ENCODE data around the gene KLHL35.
A peak's percentile ranks its signal among the peaks of the same experiment; 100 is the strongest.

KLHL35 gene

DNA sequence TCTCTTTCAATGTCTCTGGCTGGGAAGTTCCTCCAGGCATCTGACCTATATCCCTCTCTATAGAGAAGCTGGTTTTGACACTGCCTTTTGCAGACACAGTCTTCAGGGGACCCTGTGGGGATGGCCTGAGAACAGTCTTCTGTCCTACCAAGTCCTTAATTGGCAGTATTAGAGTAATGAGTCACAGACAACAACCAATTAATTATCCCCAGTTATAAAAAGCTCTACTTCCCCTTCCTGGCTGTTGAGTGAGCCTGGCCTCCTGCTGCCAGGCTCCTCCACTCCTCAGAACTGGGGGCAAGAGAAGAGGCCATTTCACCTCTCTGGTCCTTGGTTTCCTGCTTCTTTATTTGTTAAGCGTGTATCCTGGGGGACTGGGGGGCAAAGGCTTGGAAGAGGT lies 41.2 kb upstream of the KLHL35 start:
- Histone ChIP-seq H3K4me1 (ENCODE audit: control extremely low read depth in 1 of 4, control insufficient read depth in 4 of 4, insufficient read depth in 4 of 4, low read length in 3 of 4) (peaks cover 0 to 34% (median 19%) of the 10 kb centered on the region in 4 experiments), H3K36me3 (ENCODE audit: control insufficient read depth in 4 of 4, insufficient read depth in 4 of 4, low read length in 3 of 4) (peaks cover 0 to 3% (median 0%) of the 10 kb centered on the region in 4 experiments), H3K4me3 (ENCODE audit: control insufficient read depth in 1 of 7, extremely low read depth in 1 of 7, insufficient read depth in 4 of 7, low read depth in 2 of 7, low read length in 6 of 7) (peak overlapping the region in 1 of 7 experiments; percentile 3), H3K27ac (ENCODE audit: insufficient read depth in 1 of 2, low read depth in 1 of 2, low read length in 2 of 2, poor library complexity in 1 of 2, severe bottlenecking in 2 of 2) (no peak overlapping the region), H3K27me3 (replicated peaks in 2 of 5; ENCODE audit: control insufficient read depth in 4 of 5, insufficient read depth in 5 of 5, low read length in 4 of 5) (no peaks in the 10 kb centered on the region), H3K9me3 (ENCODE audit: control extremely low read depth in 1 of 5, control insufficient read depth in 4 of 5, insufficient read depth in 2 of 5, low read depth in 1 of 5, low read length in 4 of 5) (no peaks in the 10 kb centered on the region)
- peak; percentile 22 to 81 (median 70) for DNase-seq
- ChIA-PET CTCF (interaction anchor here (2.0 kb wide), 1 partner anchor 29 kb away, joined by 7 read pairs; no protein-coding TSS in a partner anchor), POLR2A (no interaction called here)
- no CpG with 5 or more reads among the region's 1 CpG for WGBS (ENCODE audit: insufficient coverage)

DNA sequence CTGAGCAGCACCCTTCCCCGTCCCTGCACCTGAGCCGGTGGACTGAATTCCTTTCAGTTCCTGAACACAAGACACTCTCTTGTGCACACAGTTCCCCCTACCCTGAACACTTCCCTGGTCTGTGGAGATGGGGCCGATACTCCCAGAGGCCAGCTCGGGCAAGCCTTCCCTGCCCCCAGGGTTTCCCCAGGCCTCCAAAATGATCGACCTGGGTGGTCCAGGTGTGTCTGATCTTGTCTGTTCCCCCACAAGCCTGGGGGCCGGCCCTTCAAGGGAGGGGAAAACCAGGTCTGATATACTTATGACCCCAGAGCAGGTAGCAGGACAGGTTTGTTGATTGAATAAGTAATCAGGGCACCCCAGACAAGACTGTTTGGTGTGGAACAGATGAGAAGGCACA lies 40.7 kb upstream of the KLHL35 start:
- Histone ChIP-seq H3K4me3 (ENCODE audit: control insufficient read depth in 1 of 7, extremely low read depth in 1 of 7, insufficient read depth in 4 of 7, low read depth in 2 of 7, low read length in 6 of 7) (no peak overlapping the region), H3K27me3 (replicated peaks in 2 of 5; ENCODE audit: control insufficient read depth in 4 of 5, insufficient read depth in 5 of 5, low read length in 4 of 5) (no peaks in the 10 kb centered on the region), H3K4me1 (ENCODE audit: control extremely low read depth in 1 of 4, control insufficient read depth in 4 of 4, insufficient read depth in 4 of 4, low read length in 3 of 4) (peaks cover 0 to 38% (median 19%) of the 10 kb centered on the region in 4 experiments), H3K36me3 (ENCODE audit: control insufficient read depth in 4 of 4, insufficient read depth in 4 of 4, low read length in 3 of 4) (peaks cover 0 to 3% (median 0%) of the 10 kb centered on the region in 4 experiments), H3K9me3 (ENCODE audit: control extremely low read depth in 1 of 5, control insufficient read depth in 4 of 5, insufficient read depth in 2 of 5, low read depth in 1 of 5, low read length in 4 of 5) (no peaks in the 10 kb centered on the region), H3K27ac (ENCODE audit: insufficient read depth in 1 of 2, low read depth in 1 of 2, low read length in 2 of 2, poor library complexity in 1 of 2, severe bottlenecking in 2 of 2) (no peak overlapping the region)
- ChIA-PET POLR2A (no interaction called here), CTCF (interaction anchor here (2.0 kb wide), 1 partner anchor 29 kb away, joined by 7 read pairs; no protein-coding TSS in a partner anchor)
- 97% methylated on average over 5 of the region's 6 CpGs for WGBS (ENCODE audit: insufficient coverage)
- no peak for DNase-seq

GRCh38 chr11:75472081-75472732 lies 39.2 kb upstream of the KLHL35 start:
- no peak overlapping the region for H3K27ac ChIP-seq (ENCODE audit: insufficient read depth in 1 of 2, low read depth in 1 of 2, low read length in 2 of 2, poor library complexity in 1 of 2, severe bottlenecking in 2 of 2)
- H3K27me3 ChIP-seq (replicated peaks in 2 of 5; ENCODE audit: control insufficient read depth in 4 of 5, insufficient read depth in 5 of 5, low read length in 4 of 5): no peaks in the 10 kb centered on the region
- CTCF ChIA-PET: interaction anchor here (1.1 to 2.0 kb wide), 4 partner anchors 20 to 61 kb away, joined by 3 to 6 read pairs (median 3); no protein-coding TSS in a partner anchor
- no peak for DNase-seq
- POLR2A ChIA-PET: no interaction called here
- H3K4me1 ChIP-seq (ENCODE audit: control extremely low read depth in 1 of 4, control insufficient read depth in 4 of 4, insufficient read depth in 4 of 4, low read length in 3 of 4): peaks cover 0 to 41% (median 19%) of the 10 kb centered on the region in 4 experiments
- no peaks in the 10 kb centered on the region for H3K36me3 ChIP-seq (ENCODE audit: control insufficient read depth in 4 of 4, insufficient read depth in 4 of 4, low read length in 3 of 4)
- no peaks in the 10 kb centered on the region for H3K9me3 ChIP-seq (ENCODE audit: control extremely low read depth in 1 of 5, control insufficient read depth in 4 of 5, insufficient read depth in 2 of 5, low read depth in 1 of 5, low read length in 4 of 5)
- 100% methylated on average over 5 of the region's 5 CpGs for WGBS (ENCODE audit: insufficient coverage)
- H3K4me3 ChIP-seq (ENCODE audit: control insufficient read depth in 1 of 7, extremely low read depth in 1 of 7, insufficient read depth in 4 of 7, low read depth in 2 of 7, low read length in 6 of 7): no peak overlapping the region

DNA sequence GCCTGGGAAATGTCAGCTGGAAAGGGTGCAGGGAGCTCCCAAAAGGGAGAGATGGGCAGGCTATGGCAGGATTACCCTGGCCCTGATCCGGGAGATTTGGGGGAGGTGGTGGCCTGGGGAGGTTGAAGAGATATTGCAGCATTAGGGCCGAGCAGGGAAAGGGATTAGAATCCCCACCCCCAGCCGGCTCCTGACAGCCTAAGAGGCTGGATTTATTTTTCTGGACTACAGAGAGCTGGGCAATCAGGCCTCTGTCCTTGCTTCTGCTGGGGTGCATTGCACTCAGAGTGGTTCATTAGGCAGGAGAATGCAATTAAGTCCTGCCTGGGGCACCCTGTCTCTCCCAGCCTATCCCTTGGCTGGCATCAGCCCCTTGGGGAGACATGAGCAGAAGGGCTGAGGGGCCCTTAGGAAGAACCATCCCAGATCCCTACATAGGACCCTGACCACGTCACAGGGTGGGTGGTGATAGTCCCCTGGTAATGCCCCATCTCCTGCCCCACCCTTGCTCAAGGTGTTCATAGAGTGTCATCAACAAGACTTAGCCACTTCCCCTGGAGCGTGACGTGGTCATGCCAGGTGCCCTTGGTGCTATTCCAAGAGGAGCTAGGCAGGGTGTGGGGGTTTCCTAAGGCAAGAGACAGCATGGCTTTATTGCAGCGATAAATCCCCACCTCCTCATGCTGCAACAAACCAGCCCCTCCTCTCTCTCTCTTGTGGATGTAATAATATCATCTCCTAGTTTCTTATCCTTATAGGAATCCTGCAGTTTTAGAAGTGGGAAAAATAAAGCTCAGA lies 38.4 kb upstream of the KLHL35 start:
- no peaks in the 10 kb centered on the region for H3K9me3 ChIP-seq (ENCODE audit: control extremely low read depth in 1 of 5, control insufficient read depth in 4 of 5, insufficient read depth in 2 of 5, low read depth in 1 of 5, low read length in 4 of 5)
- CTCF ChIA-PET: interaction anchor here (1.1 to 2.0 kb wide), 5 partner anchors 19 to 62 kb away, joined by 3 to 6 read pairs (median 3); no protein-coding TSS in a partner anchor
- peaks cover 0 to 35% (median 19%) of the 10 kb centered on the region in 4 experiments for H3K4me1 ChIP-seq (ENCODE audit: control extremely low read depth in 1 of 4, control insufficient read depth in 4 of 4, insufficient read depth in 4 of 4, low read length in 3 of 4)
- no peak overlapping the region for H3K4me3 ChIP-seq (ENCODE audit: control insufficient read depth in 1 of 7, extremely low read depth in 1 of 7, insufficient read depth in 4 of 7, low read depth in 2 of 7, low read length in 6 of 7)
- 100% methylated on average over 1 of the region's 7 CpGs for WGBS (ENCODE audit: insufficient coverage)
- POLR2A ChIA-PET: no interaction called here
- no peak overlapping the region for H3K27ac ChIP-seq (ENCODE audit: insufficient read depth in 1 of 2, low read depth in 1 of 2, low read length in 2 of 2, poor library complexity in 1 of 2, severe bottlenecking in 2 of 2)
- no peak for DNase-seq
- H3K36me3 ChIP-seq (ENCODE audit: control insufficient read depth in 4 of 4, insufficient read depth in 4 of 4, low read length in 3 of 4): no peaks in the 10 kb centered on the region
- no peaks in the 10 kb centered on the region for H3K27me3 ChIP-seq (replicated peaks in 2 of 5; ENCODE audit: control insufficient read depth in 4 of 5, insufficient read depth in 5 of 5, low read length in 4 of 5)

DNA sequence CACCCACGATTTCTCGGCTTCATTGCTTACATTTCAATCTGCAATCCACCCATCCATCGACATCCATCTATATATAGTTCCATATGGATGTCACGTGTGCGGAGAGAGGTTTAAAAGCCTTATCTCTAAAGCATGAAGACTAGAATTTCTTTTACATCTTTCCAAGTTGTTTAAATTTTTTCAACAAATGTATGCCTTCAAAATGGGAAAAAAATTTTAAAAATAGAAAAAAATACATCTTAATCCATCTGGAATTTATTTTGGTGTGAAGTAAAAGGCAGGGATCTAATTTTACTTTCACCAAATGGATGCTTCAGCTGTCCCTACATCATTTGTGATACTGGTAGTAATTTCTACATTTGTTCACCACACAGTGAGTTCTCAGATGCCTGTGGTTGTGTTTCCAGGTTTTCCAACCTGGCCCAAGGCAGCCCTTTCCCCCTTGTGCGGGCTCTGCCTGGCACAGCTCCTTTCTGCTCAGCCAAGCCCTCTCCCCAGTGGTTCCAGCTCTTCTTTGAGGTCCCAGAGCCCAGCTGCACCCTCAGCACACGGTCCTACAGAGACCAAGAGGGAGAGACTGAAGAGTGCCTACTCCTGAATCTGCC lies 37.6 kb upstream of the KLHL35 start:
- CTCF ChIA-PET: interaction anchor here (1.1 to 2.0 kb wide), 3 partner anchors 18 to 28 kb away, joined by 3 to 6 read pairs (median 3); no protein-coding TSS in a partner anchor

DNA sequence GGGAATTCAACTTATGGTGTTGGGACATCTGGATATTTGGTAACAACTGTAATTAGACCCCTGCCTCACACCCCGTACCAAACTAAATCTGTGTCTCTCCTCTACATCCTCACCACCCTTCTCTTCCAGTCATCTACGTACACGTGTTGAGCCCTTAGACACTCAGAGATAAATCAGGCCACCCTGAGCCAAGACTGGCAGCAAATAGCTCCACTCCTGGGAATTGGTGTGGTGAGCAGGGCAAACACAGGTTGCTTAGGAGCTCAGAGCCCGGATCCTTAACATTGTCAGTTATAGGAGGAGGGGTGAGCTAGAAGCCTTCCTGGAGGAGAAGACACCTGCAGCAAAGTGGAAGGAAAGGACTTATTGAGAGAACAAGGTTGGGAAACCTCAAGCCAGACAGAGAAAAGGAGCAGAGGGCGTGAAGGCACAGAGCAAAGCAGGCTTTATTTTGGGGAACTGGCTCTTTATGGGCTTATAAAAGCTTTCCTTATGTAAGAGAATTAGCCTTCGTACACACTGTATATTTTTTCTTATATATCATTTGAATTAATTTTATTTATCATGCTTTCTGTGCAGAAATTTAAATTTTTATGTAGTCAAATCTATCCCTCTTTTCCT lies 36.9 kb upstream of the KLHL35 start:
- Histone ChIP-seq H3K4me3 (ENCODE audit: control insufficient read depth in 1 of 7, extremely low read depth in 1 of 7, insufficient read depth in 4 of 7, low read depth in 2 of 7, low read length in 6 of 7) (no peak overlapping the region), H3K4me1 (ENCODE audit: control extremely low read depth in 1 of 4, control insufficient read depth in 4 of 4, insufficient read depth in 4 of 4, low read length in 3 of 4) (peaks cover 0 to 21% (median 7%) of the 10 kb centered on the region in 4 experiments), H3K9me3 (ENCODE audit: control extremely low read depth in 1 of 5, control insufficient read depth in 4 of 5, insufficient read depth in 2 of 5, low read depth in 1 of 5, low read length in 4 of 5) (no peaks in the 10 kb centered on the region), H3K27me3 (replicated peaks in 2 of 5; ENCODE audit: control insufficient read depth in 4 of 5, insufficient read depth in 5 of 5, low read length in 4 of 5) (no peaks in the 10 kb centered on the region), H3K36me3 (ENCODE audit: control insufficient read depth in 4 of 4, insufficient read depth in 4 of 4, low read length in 3 of 4) (no peaks in the 10 kb centered on the region), H3K27ac (ENCODE audit: insufficient read depth in 1 of 2, low read depth in 1 of 2, low read length in 2 of 2, poor library complexity in 1 of 2, severe bottlenecking in 2 of 2) (no peak overlapping the region)
- WGBS (ENCODE audit: insufficient coverage): 82% methylated on average over 4 of the region's 6 CpGs
- no peak for DNase-seq
- ChIA-PET CTCF (interaction anchor here (0.5 to 1.1 kb wide), 3 partner anchors 11 to 27 kb away, joined by 3 to 5 read pairs (median 3); no protein-coding TSS in a partner anchor), POLR2A (interaction anchor here (0.8 kb wide), 1 partner anchor 16 kb away, joined by 3 read pairs; no protein-coding TSS in a partner anchor)

More for the DNA sequence above, 37.6 kb upstream of the KLHL35 start:
- POLR2A ChIA-PET: interaction anchor here (0.8 kb wide), 1 partner anchor 15 kb away, joined by 3 read pairs; no protein-coding TSS in a partner anchor
- H3K9me3 ChIP-seq (ENCODE audit: control extremely low read depth in 1 of 5, control insufficient read depth in 4 of 5, insufficient read depth in 2 of 5, low read depth in 1 of 5, low read length in 4 of 5): no peaks in the 10 kb centered on the region
- H3K4me3 ChIP-seq (ENCODE audit: control insufficient read depth in 1 of 7, extremely low read depth in 1 of 7, insufficient read depth in 4 of 7, low read depth in 2 of 7, low read length in 6 of 7): no peak overlapping the region
- H3K27me3 ChIP-seq (replicated peaks in 2 of 5; ENCODE audit: control insufficient read depth in 4 of 5, insufficient read depth in 5 of 5, low read length in 4 of 5): no peaks in the 10 kb centered on the region
- WGBS (ENCODE audit: insufficient coverage): 100% methylated on average over 1 of the region's 7 CpGs
- no peaks in the 10 kb centered on the region for H3K36me3 ChIP-seq (ENCODE audit: control insufficient read depth in 4 of 4, insufficient read depth in 4 of 4, low read length in 3 of 4)
- no peak overlapping the region for H3K27ac ChIP-seq (ENCODE audit: insufficient read depth in 1 of 2, low read depth in 1 of 2, low read length in 2 of 2, poor library complexity in 1 of 2, severe bottlenecking in 2 of 2)
- no peak for DNase-seq
- H3K4me1 ChIP-seq (ENCODE audit: control extremely low read depth in 1 of 4, control insufficient read depth in 4 of 4, insufficient read depth in 4 of 4, low read length in 3 of 4): peaks cover 0 to 27% (median 13%) of the 10 kb centered on the region in 4 experiments

Data from common myeloid progenitor, CD34-positive (primary cell).